Hippocampal formation (tissue), 2 donors: ENCODE measurements around the gene HIBCH.
"Not testable (repeated sequence)": the region's sequence is repeated elsewhere in the genome, so short reads cannot be mapped to it uniquely, and the experiment has no call there.

Experiments used
- DNase-seq, 2 donors: peaks; one replicate each; lab custom pipeline; 2025; lab: John Stamatoyannopoulos, UW

HIBCH gene

DNA sequence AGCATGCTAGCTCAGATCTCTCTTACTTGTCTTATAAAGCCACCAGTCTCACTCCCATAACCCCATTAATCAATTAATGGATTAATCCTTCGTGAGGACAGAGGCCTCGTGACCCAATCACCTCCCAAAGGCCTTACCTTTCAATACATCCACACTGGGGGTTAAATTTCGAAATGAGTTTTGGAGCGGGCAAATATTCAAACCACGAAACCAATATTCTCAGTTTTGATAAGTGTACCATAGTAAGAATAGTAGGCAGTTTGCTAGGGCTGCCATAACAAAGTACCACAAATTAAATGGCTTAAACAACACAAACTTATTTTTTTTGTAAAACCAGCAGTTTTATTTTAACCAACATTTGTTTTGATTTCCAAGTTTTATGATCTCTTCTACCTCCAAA, 15.2 kb downstream of the HIBCH start:
- no peak for DNase-seq

- no peak for DNase-seq
Measured at GRCh38 chr2:190303647-190304046, 16.0 kb downstream of the HIBCH start.

DNA sequence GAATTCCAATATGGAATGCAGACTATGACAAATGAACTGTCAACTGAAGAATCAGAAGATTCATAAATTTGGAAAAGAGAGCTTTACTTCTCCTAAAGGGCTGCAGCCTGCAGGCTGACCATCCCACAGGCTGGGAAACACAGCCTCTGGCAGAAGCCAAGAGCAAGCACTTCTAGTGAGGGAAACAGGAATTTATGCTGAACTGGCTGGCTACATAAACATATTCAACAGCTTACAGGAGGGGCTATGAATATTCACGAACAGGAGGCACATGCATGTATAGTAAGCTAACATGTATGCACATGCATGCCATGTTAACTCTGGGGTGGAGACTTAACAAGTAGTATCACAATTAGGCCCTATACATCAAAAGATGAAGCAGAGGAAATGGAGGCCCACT, 17.6 kb downstream of the HIBCH start:
- DNase-seq, result no peak

DNA sequence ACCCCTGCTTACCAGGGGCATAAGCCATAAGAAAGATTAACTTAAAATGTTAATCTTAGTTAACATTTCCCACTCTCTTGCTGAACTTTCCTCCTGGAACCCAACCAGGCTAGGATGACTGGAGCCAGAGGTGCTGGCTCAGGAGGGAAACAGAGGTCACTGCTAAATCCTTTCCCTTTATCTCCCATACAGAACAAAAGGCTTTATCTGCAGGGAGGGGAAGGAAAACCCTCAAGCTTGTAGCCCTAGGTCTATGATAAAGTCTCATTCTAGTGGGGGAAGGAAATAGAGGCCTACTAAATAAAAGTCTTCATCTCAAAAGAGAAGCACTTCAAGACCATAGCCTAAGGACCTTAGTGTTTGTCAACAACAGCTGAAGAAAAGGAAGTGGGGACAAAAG, 18.6 kb downstream of the HIBCH start:
- no peak for DNase-seq

- not testable (repeated sequence) for DNase-seq
Measured at GRCh38 chr2:190297880-190298279, 21.7 kb downstream of the HIBCH start.

DNA sequence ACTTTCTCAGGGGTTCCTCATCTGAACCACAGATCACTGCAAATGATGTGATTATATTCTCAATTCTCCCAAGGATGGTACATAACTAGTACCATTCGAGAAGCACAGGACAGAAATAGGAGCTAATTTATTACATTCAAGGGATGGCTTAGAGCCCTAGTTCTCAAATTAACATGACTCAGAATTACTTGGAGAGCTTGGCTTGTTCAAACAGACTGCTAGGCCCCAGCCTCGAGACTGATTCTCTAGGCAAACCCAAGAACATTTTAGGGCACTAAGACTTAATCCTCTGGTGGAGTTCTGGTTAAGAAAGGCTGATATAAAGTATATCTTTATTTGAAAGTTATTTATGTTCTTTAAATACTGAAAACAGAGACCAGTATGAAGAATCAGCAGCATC, 35.8 kb downstream of the HIBCH start:
- DNase-seq, result no peak

- no peak for DNase-seq
Measured at GRCh38 chr2:190280565-190281350, 38.9 kb downstream of the HIBCH start.

GRCh38 chr2:190279256-190280134, 40.1 kb downstream of the HIBCH start:
- not testable (repeated sequence) for DNase-seq

DNA sequence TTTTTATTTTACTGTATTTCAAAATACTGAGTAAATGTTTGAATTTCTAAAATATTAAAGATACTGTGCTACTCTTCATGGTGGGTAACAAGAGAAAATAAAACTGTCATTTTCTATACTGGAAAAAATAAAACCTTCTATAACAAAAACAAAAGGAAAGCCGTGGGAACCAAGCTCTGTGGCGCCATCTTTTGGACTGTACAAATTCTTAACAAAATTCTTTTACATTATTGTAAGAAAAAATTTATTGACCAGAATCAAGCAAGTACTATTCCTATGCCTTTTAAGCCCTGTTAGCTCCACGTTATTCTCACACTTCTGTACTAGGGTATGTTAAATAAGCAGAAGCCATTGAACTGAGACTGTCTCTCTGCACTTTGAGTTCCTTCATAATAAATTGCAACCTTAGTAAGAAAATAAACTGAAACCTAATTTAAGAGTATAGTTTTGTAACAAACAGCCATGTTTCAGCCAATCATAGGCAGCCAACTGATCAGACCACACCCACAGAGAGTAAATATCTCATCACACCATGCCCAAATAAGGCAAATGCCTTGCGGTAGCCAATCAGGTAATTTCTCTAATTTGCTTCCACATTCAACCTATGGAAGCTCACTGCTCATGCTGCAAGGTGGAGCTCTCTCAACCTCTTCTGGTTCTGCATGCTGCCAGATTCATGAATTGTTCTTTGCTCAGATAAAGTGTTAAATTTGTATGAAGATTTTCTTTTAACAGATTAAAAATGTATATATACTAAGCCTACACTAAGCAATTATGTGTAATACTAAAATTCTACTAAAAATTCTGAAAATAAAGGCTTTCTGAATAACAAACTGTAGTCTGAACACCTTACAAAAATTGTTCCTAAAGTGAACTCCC, 42.2 kb downstream of the HIBCH start:
- peak in 1 of 2 donors; percentile 7 for DNase-seq

DNA sequence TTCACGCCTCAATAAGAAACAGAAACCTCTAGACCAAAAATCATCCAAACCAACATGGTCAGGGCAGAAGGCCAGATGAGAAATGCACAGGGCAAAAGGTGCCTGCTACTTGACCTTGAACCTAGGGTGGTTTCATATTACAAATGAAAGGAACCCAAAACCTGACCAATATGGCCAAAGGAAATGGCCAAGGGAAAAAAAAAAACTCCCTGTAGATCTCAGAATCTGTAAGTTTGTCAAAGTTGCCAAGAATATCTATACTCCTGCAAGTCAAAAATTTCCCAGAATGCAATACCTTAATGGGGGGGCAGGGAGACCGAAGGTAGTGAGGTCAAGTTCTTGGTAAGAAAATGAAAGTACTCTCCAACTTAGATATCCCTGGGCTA, 47.2 kb downstream of the HIBCH start:
- DNase-seq, result no peak

DNA sequence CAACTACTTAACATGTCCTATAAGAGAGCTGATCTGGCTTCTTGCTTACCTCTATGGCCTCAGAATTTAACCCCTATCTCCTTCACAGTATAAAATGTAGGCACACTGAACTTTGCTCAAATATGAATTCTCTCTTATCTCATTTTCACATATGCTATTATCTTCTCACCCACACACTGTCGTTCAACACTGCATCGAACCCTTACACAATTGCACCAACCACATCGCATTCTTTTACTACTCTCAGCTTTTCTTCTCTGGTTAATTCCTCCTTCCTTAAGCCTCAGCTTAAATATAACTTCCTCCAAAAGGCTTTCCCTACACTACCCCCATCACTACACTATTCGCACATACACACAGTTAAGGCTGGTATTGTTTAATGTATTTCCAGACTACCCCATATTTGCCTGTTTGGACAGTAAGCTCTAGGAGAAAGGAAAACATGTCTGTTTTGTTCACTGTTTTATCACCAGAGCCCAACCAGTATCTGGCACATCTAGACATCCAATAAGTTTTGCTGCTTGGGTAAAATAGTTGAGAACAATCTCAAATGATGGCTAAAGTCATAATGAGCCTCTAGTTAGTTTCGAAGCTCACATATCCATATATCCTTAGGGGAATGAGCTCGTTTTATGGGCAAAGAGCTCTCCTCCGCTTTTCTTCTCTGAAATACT, 47.7 kb downstream of the HIBCH start:
- no peak for DNase-seq

DNA sequence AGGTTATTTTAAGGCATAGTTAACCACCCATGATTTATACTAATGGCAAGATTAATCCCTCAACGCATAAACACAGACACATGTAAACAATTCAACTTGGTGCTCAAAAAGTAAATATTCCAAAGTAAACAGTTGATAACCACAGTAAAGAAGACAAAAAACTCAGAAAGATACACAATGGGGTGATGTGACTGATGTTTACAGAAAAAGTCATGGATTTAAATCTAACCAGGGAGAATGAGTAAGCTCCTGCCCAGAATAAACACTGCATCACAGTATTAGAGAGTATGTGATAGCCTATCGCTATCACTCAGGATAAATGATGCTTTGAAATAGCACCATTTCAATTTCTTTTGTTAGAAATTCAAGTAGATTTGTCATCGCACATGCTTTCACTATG, 49.3 kb downstream of the HIBCH start:
- no peak for DNase-seq

GRCh38 chr2:190269699-190270098, 49.9 kb downstream of the HIBCH start:
- not testable (repeated sequence) for DNase-seq

GRCh38 chr2:190267302-190267701, 52.3 kb downstream of the HIBCH start:
- DNase-seq, result no peak

GRCh38 chr2:190266314-190266713, 53.3 kb downstream of the HIBCH start:
- DNase-seq, result no peak

GRCh38 chr2:190261851-190262250, 57.8 kb downstream of the HIBCH start:
- no peak for DNase-seq

GRCh38 chr2:190256087-190256486, 63.5 kb downstream of the HIBCH start:
- DNase-seq, result no peak

GRCh38 chr2:190255676-190256075, 64.0 kb downstream of the HIBCH start:
- DNase-seq, result no peak

- DNase-seq, result no peak
Measured at GRCh38 chr2:190254063-190254850, 65.4 kb downstream of the HIBCH start.

DNA sequence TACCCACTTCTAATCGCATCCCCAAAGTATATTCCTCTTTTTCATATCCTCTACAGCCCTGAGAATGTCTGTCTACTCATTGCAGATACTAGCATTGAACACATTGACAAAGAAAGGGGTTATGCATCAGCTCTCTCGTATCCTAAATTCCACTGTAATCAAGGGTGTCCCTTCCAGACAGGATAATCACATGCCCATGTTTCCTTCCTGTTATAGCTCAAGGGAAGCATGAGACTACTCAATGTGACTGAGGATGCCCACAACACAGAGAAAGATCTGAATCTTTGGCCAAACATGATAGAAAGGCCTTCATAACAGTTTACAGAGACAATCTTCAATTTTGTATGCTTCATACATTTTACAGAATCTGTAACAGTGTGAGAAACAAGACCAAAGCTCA, 69.2 kb downstream of the HIBCH start:
- no peak for DNase-seq
